H1 (cell line): ENCODE results near the gene CASZ1. TPM values are rescaled to one million over a fixed set of nuclear protein-coding genes. Genes with fewer than 3 reads are reported as not detected.
A peak's percentile ranks its signal among the peaks of the same experiment; 100 is the strongest.

Experiments
- CBX5 ChIP-seq: fragments of 300-800, 300-1000 bp; sonication (generic); IDR thresholded peaks from 2 replicates; pipeline ENCODE4 v1.7.1; 2016; ENCODE audit warnings: antibody characterized with exemption, low read length, low read depth
- CTBP2 ChIP-seq: IDR thresholded peaks from 2 replicates; pipeline ENCODE4 v1.7.0; 2011; ENCODE audit warnings: borderline replicate concordance, mild to moderate bottlenecking, moderate library complexity, mixed read lengths, low read length; ENCODE audit not compliant: insufficient read depth, insufficient read length
- FOSL1 ChIP-seq: IDR thresholded peaks from 2 replicates; pipeline ENCODE4 v1.6.1; 2011; ENCODE audit warnings: mild to moderate bottlenecking, low read depth, low read length, moderate library complexity; ENCODE audit not compliant: insufficient read depth
- JUN ChIP-seq: IDR thresholded peaks from 2 replicates; pipeline ENCODE4 v1.6.1; 2011; ENCODE audit warnings: low read depth, mild to moderate bottlenecking, improper control_type of control experiment, low read length
- POU5F1 ChIP-seq: IDR thresholded peaks from 2 replicates; pipeline ENCODE4 v1.6.1; 2011; ENCODE audit warnings: low read depth, mild to moderate bottlenecking, low read length, moderate library complexity
- TAF1 ChIP-seq: IDR thresholded peaks from 2 replicates; pipeline ENCODE4 v1.6.1; 2011; ENCODE audit warnings: mild to moderate bottlenecking, low read depth, low read length
- TBP ChIP-seq: IDR thresholded peaks from 2 replicates; pipeline ENCODE4 v1.6.1; 2011; ENCODE audit warnings: low read depth, low read length, improper control_type of control experiment
- TCF12 ChIP-seq: IDR thresholded peaks from 2 replicates; pipeline ENCODE4 v1.6.1; 2011; ENCODE audit warnings: low read depth, mild to moderate bottlenecking, low read length
- polyA plus RNA-seq, 7 experiments: library from polyadenylated mRNA; depleted of rRNA in 3 of 7; stranded (reverse) in 5 of 7; unstranded in 2 of 7; fragments of >200 nt in 5 of 7; fragments of 200-250 nt in 2 of 7; gene quantifications; 1 replicate in 5 of 7; 2 replicates in 1 of 7; 4 replicates in 1 of 7; pipeline versions ENCODE4 v1.2.1 to v1.2.3, GENCODE V29; 2011 to 2013; ENCODE audit warnings: missing spikeins in 2 of 7, mixed read lengths in 2 of 7
- total RNA-seq: library from RNA; stranded (reverse); fragmentation: NEBNext Ultra II Directional; extraction: Animal tissue kit (Norgen Biotek cat#: 25700); gene quantifications from 2 replicates; pipeline ENCODE4 v1.2.1, GENCODE V29; 2021
- TF ChIP-seq, protein P1 (sequence below): IDR thresholded peaks from 2 replicates; pipeline ENCODE4 v1.6.1; 2012; ENCODE audit warnings: inconsistent platforms

CASZ1 gene
- total and polyA plus RNA-seq, 2 of the 8 experiments (the other 6 are each of a cell fraction or from before 2014, with no cell fraction given): 4.4 to 7.7 TPM

DNA sequence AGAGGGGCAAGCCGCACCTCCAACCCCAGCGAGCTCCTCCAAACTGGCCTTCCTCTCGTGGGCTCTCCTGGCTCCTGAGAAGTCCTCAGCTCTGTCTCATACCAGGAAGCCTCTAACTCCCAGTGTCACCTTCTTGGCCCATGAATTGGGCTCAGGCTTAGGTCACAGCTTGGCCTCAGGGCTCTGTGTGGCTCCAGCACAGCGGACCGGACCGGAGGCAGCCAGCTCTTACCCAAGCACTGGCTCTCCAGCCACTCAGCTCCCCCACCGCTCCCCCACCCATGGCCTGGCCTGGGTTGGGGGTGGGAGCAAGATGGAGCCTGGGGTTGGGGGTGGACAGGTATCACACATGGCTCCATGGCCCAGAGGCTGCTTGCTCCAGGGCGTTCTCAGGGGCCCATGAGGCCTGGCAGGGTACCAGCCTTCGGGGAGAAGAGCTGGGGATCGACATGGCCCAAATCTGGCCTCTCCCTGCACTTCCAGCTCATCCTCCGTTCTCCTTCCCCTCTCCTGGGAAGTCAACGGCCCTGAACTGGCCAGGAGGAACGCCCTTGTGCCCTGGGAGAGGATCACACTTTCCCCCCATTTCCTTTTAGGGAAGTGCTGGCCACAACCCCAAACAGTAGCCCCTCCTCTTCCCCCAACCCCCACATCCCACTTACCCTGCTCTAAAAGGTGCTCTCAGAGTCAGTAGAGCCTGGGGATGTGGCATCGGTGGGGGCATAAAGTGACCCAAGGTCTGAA is 97.5 kb downstream of the CASZ1 start (continued):
- TF ChIP-seq TAF1 (no peak), FOSL1 (no peak), TBP (no peak), CBX5 (no peak), POU5F1 (no peak), JUN (no peak), TCF12 (no peak), CTBP2 (no peak)
- TF ChIP-seq, protein P1, sequence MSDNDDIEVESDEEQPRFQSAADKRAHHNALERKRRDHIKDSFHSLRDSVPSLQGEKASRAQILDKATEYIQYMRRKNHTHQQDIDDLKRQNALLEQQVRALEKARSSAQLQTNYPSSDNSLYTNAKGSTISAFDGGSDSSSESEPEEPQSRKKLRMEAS: peak; percentile 50
